ENCODE measurements around the gene LRRN4.
"Not testable (repeated sequence)": the region's sequence is repeated elsewhere in the genome, so short reads cannot be mapped to it uniquely, and the experiment has no call there.

Gene LRRN4

DNA sequence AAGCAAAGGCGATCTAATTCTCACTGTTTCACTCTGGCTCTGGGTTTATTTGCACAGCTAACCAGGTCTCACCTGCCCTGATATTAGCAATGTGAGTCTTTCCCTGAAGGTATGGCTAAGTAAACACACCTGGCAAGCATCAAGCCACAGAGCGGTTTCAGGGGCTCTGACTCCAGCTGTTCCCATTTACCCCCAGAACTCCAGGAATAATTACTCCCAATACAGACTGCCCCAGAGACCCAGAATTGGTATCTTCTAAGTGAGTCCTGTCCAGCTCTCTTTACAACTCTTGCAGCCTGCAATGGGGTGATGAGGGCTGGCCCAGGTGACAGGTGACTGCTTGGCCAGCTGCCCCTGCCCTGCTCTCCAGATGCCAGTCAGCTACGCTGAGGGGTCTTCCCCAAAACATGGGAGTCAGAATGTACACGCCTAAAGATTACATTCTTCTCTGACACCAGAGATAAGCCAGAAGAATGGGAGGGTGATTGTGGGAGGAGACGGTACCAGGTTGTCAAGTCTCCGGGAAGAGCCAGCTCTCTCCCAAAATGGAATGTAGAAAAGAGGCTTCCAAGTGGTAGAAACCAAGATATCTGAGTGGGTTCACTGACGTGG lies 4.9 kb upstream of the LRRN4 start:
- peak; percentile 89 for DNase-seq

DNA sequence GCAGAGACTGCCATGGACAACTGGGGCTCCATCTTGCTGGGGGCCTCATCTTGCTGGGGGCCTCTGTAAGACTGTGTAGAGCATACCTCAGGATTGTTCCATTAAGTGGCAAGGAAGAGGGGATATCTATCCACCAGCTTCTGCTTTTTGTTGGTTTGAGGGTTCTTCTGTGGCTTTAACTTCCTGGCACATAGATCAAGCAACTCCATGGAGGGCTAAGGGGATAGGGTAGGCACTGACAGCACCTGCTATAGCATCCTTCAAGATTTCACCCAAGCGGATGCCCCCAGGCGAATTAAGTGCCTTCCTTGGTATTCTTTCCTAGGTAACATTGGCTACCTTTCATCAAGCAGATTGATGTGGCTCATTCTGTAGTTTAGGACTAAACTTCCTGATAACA lies 3.8 kb upstream of the LRRN4 start:
- DNase-seq, result no peak

DNA sequence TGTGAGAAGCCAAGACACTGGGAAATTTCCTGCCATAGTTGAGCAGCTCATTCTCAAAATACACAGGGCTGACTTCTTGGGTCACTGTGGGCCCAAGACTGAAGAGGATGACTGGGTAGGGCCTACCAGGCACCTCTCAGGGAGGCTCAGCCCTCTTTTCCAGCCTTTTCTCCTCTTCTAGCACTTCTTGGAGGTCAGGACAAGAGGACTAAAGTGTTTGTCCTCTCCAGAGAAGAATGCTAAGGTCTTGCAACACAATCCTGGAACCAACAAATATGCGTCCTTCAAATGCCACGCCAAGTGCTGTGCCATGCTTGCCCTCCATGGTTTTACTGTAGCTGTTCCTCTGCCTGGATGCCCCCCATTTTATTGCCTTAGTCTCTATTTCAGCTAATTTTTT lies 3.3 kb upstream of the LRRN4 start:
- DNase-seq, result no peak

DNA sequence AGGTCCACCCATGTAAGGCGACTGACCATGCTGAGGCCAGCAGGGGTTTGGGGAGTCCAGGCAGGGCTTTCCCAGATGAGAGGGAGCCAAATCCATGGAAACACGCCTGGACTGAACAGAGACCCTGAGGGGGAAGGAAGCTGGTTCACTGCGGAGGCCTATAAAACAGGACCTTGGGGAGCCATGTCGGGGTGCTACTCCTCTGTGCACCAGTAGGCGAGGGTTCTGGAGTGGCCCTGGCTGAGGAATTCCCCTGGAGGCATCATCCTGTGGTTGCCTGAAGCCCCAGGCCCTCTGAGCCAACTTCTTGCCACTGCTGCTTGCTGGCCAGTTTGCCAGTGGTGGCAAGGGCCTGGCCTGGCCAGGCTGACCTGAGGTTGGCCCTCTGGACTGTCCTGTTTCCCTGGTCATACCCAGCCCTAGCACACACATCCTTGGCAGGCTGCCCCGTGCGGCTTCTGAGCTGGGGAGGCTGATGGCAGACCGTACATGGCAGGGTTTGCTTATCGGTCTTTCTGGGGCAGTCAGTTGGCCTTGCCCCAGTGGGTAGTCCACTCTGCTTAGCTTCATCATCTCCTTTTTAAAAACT lies 2.2 kb upstream of the LRRN4 start:
- peak; percentile 47 for DNase-seq

DNA sequence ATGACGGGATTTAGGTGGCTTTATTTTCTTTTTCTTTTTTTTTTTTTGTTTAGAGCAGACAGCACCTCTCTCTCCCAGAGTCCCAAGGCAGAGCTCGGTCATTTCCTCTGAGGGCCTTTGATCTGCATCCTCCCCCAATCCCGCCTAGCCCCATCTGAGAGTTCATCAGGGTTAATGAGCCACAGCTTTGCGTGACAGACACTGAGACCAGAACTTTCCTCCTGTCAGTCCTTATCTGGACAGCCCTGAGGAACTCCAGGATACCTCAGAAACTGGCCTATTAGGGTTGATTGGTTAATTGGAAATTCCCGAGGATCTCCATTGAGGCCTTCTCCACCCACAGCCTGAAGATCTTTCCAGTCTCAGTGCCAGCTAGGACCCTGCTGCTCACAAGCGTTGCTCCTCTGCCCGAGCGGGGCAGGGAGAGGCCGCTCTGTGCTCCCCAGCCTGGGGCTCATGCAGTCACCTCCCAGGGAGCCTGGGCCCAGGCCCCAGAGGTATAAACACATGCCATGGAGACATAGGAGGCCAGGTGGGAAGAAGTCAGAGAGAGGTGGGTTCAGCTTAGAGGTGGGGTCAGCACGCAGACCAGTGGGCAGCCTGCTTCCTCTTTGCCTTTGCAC lies 1.4 kb upstream of the LRRN4 start:
- peak; percentile 70 for DNase-seq

DNA sequence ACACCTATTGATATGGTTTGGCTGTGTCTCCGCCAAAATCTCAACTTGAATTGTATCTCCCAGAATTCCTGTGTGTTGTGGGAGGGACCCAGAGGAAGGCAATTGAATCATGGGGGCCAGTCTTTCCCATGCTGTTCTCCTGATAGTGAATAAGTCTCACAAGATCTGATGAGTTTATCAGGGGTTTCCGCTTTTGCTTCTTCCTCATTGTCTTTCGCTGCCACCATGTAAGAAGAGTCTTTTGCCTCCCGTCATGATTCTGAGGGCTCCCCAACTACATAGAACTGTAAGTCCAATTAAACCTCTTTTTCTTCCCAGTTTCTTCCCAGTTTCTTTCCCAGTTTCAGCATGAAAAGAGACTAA lies 810 bp upstream of the LRRN4 start:
- DNase-seq, result peak; percentile 40

DNA sequence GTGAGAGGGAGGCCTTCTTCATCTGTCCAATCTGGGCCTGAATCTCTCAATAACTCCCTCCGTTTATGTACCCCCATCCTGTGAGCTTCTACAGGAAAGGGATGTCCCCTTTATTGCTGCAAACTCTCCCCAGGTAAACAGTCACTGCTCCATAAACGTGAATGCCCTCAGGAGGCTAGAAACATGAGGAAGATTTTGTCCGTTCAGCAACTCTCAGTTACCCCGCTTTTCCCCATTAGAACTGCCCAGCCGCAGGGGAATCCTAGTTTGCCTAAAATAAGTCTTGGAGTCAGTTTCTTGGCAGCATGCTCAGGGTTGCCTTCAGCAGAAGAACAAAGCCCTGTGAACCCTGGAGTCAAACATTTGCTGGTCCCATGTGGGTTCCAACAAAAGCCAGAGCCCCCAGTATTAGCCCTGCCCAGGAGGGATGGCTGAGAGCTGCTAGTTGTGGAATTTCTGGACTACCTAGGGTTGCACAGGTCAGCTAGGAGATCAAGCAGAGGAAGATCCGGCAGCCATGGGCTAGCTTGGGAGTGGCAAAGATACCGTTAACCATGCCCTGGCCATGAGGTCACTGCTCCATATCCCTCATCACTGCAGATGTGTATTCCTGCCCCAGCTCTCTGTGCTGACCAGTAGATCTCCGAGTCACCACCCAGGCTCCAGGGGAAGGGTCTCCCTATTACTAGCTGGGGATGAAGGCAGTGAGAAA lies 640 bp downstream of the LRRN4 start:
- no peak for DNase-seq

DNA sequence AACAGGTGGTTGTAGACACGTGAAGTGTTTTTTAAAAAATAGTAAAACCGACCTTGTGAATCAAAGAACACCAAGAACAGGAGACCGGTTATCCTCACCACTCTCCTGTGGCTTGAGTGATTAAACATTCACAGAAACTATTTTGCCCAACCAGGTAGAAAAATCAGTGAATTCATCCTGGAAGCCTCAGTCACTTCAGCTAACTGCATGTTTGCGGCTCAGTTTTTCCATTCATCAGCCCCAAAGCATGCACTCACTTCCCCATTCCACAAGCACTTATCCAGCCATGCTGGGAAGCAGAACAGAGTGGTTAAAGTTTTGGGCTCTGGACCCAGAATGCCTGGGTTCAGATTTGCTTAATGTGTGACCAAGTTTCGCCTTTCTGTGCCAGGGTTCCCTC lies 2.4 kb downstream of the LRRN4 start:
- no peak for DNase-seq

DNA sequence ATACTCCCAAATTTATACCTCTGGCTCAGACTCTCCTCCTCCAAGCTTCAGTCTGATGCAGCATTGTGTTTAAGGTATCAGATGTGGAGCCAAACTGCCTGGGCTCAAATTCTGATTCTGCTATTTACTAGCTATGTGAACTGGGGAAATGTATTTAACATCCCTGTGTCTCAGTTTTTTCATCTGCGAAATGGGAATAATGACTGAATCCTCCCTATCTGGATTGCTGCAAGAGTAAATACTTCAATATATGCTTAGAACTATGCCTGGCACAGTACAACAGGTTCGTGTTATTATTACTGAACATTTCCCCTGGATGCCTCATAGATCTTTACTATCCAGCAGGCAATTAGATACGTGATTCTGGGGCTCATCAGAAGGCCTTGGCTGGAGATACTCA lies 5.5 kb downstream of the LRRN4 start:
- DNase-seq, result no peak

DNA sequence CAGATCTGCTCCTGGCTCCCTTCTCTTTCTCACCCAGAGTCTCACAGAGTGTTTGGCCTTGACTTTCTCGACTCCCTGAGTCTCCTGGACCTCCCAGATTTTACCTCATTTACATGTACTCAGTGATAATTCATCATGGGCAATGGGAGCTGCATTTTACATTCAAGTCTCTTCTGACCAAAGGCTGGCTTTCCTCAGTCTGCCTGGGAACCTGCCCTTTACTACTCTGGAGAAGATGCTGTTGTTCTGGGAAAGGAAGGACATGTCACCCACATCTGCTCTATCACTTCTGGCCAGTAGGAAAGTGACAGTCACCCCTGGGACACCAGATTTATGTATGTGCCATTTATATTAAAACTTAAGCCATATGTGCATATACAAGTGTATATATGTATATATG lies 7.4 kb downstream of the LRRN4 start:
- no peak for DNase-seq

DNA sequence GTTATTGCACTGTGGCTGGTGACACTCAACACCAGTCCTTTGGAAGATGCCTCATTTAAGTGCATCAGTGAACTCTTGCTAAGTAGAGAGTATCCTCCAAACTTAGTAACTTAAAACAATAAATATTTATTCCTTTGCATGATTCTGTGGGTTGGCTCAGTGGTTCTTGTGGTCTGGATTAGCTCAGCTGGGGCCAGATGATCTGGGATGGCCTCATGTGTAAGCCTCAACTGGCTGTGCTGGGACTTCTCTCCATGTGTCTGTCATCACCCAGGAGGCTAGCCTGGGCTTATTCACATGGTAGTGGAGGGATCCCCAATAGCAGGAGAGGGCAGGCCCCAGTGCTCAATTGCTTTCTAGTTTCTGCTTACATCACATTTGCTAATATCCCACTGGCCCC lies 8.3 kb downstream of the LRRN4 start:
- no peak for DNase-seq

DNA sequence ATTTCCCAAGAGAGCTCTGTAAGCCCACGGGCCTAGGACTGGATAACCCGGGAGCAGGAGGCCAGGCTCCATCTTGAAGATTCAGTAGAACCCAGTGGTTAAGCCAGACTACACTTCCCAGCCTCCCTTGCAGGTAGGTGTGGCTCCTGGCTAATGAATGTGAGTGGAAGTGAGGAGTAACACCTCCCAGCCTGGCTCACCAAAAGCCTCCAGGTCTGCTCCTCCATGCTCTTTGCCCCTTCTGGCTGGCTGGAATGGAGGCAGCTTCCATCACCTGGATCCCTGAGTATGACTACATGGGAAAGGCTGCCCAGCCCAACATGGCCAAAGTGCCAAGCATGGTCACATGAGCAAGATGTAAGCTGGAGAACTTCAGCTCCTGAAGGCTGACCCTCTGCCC lies 9.7 kb downstream of the LRRN4 start:
- DNase-seq, result no peak

DNA sequence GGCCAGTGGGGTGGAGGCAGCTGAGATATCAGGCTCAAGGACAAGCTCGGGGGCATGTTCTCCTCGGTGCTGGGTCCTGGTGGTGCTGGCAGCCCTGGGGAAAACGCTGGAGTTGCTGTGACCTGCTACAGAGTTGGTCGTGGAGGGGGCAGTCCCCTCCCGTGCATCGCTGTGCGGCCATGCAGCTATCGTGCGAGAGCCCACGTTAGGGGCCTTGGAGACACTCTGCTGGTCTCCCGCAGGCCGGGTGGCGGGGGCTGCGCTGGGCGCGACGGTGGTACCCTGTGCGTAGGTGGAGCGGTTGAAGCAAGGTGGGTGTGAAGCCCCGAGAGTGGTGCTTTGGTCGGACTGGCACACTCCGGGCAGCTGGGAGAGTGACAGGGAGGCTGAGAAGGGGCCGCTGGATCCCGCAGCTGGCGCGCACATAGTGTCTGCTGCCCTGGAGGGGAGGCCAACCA lies 12.0 kb downstream of the LRRN4 start:
- DNase-seq, result no peak

DNA sequence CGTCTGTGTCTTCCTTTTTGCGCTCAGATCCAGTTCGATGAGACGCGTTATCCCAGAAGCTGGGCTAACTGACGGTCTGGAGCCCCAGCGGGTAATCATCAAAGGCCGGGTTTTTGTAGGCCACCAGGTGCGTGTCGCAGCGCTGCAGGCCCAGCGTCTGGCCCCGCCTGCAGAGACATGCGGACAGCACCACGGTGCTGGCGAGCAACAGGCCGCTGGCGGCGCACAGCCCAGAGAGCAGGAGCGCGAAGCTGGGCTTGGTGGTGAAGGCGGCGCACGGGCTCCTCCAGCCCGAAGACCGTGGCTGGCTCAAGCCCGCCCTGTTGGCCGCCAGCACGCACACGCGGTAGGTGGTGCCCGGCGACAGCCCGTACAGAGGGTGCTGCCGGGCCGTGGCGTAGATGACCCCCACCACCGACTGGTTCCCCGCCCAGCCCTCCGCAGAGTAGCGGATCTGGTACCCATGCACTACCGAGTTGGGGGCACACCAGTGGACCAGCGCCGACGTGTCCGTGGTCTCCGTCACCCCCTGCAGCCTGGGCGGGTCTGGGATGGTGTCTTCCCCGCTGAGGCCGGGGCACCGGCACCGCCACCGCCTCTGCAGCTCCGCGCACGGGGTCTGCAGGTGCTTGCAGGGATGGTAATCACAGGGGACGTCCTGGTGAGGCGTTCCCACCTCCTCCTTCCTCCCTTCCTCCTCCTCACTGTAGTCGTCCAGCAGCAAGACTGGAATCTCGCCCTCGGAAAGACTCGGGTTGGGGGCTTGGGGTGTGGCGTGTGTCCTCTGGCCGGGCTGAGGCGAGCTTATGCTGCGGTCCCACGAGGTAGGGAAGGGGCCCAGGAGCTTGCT lies 12.7 kb downstream of the LRRN4 start:
- no peak for DNase-seq

DNA sequence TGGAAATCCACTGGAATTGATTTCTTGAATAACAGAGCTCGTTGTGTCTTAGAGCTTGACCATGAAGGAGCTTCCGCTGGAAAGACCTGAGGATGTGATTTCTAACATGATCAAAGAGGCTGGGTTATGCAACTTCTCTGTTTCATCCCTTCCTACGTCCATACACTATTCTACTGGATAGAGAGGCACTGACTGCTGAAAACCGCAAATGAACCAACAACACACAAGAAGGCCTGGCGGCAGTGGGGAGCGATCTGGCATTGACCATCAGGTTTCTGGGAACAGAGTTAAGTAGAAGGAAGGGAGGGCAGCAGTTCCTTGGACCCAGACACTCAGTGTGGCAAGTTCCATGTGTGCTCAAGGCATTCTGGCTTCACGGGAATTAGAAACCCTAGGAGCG lies 13.3 kb downstream of the LRRN4 start:
- DNase-seq, result no peak

DNA sequence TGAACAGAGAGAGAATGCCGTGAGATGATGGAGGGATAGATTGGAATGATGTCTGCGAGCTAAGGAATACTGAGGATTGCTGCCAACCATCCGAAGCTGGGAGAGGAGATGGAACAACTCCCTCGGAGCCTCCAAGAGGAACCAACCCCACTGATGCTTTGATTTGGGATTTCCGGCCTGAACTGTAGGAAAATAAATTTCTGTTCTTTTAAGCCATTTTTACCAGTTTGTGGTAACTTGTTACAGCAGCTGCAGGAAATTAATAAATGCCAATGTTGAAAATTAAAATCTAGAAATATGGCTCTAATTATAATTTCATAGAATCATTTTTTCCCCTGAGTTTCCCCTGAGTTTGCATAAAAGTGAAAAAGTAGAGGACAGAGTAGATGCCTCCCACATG lies 14.1 kb downstream of the LRRN4 start:
- no peak for DNase-seq

DNA sequence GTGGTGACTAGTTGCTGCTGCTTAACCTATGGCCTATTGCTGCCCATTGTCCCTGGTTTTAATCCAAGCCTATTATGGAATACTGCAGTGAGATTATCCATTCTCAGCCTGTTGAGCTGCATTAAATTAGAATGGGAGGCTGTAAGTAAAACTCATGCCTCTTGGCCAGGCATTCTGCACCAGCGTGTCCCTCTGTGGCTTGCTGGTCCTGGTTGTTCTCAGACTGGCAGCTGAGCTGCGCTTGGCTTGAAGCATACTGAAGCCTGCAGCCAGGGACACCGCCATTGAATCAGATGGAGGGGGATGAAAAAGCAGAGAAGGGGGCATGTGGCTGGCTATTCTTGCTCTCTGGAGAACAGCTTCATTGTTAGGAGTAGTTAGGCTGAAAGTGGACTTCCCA lies 15.6 kb downstream of the LRRN4 start:
- no peak for DNase-seq

DNA sequence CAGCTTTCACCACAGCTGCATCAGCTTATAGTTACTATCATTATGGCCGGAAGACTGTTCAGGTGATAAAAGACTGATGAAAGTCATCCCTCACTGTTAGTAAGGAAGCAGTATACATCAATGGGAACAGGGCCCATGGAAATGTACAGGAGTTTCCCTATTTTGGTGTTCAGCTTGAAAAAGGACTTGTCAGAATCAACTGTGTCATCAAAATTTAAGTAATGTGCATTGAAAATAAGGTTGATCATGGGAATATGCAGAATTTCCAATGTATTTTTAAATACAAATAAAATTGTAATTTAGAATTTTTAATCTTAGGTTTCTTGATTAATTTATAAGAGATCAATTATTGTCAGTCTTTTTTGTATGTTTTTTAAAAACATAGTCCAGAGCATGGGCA lies 16.8 kb downstream of the LRRN4 start:
- DNase-seq, result no peak

DNA sequence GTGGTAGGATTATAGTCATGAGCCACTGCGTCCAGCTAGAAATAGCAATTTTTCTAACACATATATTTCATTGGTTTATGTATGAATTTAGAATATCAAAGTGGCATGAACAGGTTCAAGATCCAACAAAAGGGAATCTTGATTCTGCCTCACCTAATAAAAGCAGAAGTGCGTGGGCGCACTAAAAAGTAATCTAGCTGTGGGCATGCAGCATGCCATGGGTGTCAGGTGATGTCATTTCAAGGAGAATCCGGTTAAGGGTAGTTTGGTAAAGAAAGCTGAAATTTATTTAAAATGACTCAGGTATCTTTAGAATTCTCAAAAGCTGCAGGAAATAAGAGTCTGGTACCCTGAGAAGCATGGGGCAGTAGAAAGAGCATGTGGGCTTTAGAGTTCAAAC lies 17.6 kb downstream of the LRRN4 start:
- no peak for DNase-seq

DNA sequence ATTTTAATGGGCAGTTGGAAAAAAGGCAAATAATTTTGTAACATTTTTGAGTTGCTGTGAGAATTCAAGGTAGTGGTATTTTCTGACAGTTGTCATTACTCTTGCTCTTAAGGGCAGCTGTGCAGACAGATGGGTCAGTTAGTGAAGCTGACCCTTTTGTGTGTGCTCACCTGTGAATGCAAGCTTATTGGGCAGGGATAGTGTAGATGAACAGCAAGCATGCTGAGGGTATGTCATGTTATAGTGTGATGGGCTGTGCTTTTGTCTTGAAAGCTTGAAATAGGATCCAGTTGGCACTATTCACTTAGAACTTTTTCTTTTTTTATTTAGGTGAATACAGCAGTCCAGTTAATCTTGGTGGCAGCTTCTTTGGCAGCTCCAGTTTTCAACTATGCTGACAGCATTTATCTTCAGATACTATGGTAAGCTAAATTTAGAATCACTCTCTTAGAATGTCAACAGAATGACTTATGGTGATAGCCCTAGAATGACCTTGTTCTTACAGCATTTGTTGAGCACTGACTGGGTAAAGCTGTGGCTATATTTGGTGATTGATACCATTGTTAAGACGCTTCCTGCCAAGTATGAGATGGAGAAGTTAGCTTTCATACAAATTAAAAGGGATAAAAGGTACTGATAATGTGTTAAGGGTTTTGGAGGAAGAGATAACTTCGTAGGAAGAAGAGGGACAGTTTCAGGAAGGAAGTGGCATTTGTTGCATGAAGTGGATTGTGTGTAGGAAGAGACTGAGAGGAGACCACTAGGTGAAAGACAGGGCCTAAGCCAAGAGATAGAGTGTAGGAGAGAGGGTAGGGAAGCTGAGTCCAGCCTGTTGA lies 19.5 kb downstream of the LRRN4 start:
- no peak for DNase-seq

DNA sequence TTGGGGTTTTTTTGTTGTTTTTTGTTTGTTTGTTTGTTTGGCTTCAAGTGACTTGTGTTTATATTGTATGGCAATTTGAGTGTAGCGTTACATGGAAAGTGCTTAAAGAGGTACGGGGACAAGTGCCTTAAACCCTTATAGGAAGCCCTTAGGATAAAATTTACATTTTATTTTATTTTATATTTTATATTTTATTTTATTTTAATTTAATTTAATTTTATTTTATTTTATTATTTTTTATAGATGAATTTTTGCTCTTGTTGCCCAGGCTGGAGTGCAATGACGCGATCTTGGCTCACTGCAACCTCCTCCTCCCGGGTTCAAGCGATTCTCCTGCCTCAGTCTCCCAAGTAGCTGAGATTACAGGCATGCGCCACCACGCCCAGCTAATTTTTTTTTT lies 21.0 kb downstream of the LRRN4 start:
- DNase-seq, result not testable (repeated sequence)

DNA sequence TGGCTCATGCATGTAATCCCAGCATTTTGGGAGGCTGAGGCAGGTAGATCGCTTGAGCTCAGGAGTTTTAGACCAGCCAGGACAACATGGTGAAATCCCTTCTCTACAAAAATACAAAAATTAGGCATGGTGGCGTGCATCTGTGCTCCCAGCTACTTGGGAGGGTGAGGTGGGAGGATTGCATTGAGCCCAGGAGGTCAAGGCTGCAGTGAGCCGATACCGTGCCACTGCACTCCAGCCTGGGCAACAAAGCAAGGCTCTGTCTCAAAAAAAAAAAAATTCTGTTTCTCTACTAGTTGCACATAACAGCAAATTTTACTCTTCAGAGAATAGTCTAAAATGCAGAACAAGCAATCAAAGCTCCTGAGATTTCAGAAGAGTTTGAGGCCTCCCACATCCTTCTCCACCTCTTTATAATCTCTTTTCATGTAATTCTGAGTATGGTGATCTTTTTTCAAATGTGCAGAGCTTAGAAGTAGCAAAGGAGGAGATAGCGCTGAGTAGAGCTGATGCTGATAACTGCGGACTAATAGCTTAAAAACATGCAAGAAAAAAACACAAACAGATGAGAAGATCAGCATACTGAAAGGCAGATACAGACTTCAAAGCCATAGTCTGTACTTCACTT lies 23.3 kb downstream of the LRRN4 start:
- DNase-seq, result no peak

Data from NCI-H226 (cell line).